Activated CD4-positive, alpha-beta T cell treated with anti-CD3 and anti-CD28 coated beads, Interleukin-2, amount 10 ng/mL, durations not matched to agents 24 days and 14 days (primary cell): ENCODE results near the gene TPK1. TPM values are rescaled to one million over a fixed set of nuclear protein-coding genes. Genes with fewer than 3 reads are reported as not detected.
"Not testable (repeated sequence)": the region's sequence is repeated elsewhere in the genome, so short reads cannot be mapped to it uniquely, and the experiment has no call there.

Experiments
- DNase-seq: peaks from one replicate; pipeline ENCODE4 v3.0.0; 2022
- H3K27ac Mint-ChIP-seq: one replicate; pipeline ENCODE4 v1.8.0; 2022; ENCODE audit warnings: mild to moderate bottlenecking, mixed read lengths
- H3K27me3 Mint-ChIP-seq: one replicate; pipeline ENCODE4 v1.8.0; 2022; ENCODE audit warnings: mixed read lengths
- H3K36me3 Mint-ChIP-seq: one replicate; pipeline ENCODE4 v1.8.0; 2022; ENCODE audit warnings: low read depth, mild to moderate bottlenecking, mixed read lengths
- H3K4me1 Mint-ChIP-seq: one replicate; pipeline ENCODE4 v1.8.0; 2021; ENCODE audit warnings: mixed read lengths
- H3K4me3 Mint-ChIP-seq: one replicate; pipeline ENCODE4 v1.8.0; 2022; ENCODE audit warnings: mild to moderate bottlenecking, moderate library complexity, mixed read lengths
- H3K9me3 Mint-ChIP-seq: one replicate; pipeline ENCODE4 v1.8.0; 2021; ENCODE audit warnings: mixed read lengths
- intact Hi-C: fragments of 100-400 bp; cut with micrococcal nuclease; formaldehyde crosslinking; loops from one replicate; pipeline ENCODE4 v1.15.1; 2023
- total RNA-seq: library from RNA; stranded (reverse); gene quantifications from 2 replicates; pipeline ENCODE4 v1.2.3, GENCODE V29; 2022

Gene TPK1
- total RNA-seq, 1 donor from 2014 or later: 13.2 TPM

DNA sequence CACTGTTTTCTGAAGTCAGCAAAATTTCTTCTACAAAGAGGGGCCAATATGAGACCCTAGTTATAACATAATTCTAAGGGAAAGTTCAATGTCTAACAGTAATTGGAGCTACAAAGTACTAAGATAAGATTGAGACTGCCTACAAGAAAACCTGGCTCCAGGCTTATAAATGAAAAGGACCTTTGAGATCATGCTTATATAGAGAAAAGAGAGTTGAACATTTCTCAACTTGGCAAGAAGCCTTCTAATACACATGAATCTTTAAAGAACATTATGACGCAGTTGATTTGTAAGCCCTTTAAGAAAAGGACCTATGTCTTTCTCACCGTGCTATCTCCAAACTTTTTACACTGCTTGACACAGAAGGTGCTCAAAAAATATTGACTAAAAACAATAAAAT lies 87.9 kb downstream of the TPK1 start:
- DNase-seq: no peak
- no peaks in the 10 kb centered on the region for H3K27me3 Mint-ChIP-seq
- no peak overlapping the region for H3K27ac Mint-ChIP-seq
- intact Hi-C loops: no loop called here
- H3K36me3 Mint-ChIP-seq: no peaks in the 10 kb centered on the region
- no peak overlapping the region for H3K4me3 Mint-ChIP-seq
- H3K4me1 Mint-ChIP-seq: no peaks in the 10 kb centered on the region
- H3K9me3 Mint-ChIP-seq: peaks cover 4% of the 10 kb centered on the region

DNA sequence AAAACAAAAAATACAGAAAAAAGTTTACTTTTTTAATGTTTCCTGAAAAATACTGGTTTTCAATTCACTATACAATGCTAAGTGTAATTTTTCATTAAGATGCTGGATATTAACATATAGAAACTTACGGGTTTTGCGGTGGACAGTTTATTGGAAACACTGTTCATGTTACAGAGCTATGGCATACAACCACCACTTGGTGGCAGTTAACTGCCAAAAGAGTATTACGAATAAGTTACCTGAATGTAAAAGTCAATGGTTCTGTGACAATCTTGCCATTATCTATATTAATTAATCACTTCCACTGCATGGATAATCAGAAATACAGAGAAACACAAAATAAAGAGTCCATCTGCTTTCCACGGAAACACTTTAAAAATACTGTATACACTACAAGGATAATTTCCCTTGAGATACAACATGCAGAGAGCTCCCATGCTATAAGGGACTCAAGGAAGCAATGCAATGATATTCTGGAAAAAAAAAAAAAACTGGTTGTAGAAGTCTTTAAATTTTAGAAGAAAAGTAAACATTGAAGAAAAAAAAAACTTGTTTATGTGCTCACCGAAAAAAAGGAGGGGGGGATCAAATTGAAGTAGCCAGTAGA lies 97.0 kb downstream of the TPK1 start:
- no peaks in the 10 kb centered on the region for H3K9me3 Mint-ChIP-seq
- H3K36me3 Mint-ChIP-seq: no peaks in the 10 kb centered on the region
- H3K27ac Mint-ChIP-seq: no peak overlapping the region
- no peak overlapping the region for H3K4me3 Mint-ChIP-seq
- DNase-seq: peak; percentile 72
- intact Hi-C loops: loop anchor here (5.0 to 10.0 kb wide), 2 partner anchors 98 to 296 kb away; partner anchors contain the start of gene TPK1
- H3K4me1 Mint-ChIP-seq: peaks cover 2% of the 10 kb centered on the region
- no peaks in the 10 kb centered on the region for H3K27me3 Mint-ChIP-seq

DNA sequence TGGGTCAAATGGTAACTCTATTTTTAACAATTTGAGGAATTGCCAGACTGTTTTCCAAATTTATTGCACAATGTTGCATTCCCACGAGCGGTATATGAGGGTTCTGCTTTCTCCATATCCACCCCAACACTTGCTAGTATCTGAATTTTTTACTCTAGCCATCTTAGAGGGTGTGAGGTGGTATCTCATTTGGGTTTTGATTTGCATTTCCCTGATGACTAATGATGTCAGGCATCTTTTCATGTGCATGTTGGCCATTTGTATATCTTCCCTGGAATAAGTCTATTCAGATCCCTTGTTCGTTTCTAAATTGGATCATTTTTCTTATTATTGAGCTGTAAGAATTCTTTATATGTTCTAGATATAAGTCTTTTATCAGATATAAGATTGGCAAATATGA lies 97.7 kb downstream of the TPK1 start:
- Mint-ChIP-seq H3K27me3 (no peaks in the 10 kb centered on the region), H3K36me3 (no peaks in the 10 kb centered on the region), H3K27ac (no peak overlapping the region), H3K9me3 (no peaks in the 10 kb centered on the region), H3K4me3 (no peak overlapping the region), H3K4me1 (peaks cover 2% of the 10 kb centered on the region)
- intact Hi-C loops: loop anchor here (5.0 to 10.0 kb wide), 2 partner anchors 99 to 297 kb away; partner anchors contain the start of gene TPK1
- DNase-seq: no peak

DNA sequence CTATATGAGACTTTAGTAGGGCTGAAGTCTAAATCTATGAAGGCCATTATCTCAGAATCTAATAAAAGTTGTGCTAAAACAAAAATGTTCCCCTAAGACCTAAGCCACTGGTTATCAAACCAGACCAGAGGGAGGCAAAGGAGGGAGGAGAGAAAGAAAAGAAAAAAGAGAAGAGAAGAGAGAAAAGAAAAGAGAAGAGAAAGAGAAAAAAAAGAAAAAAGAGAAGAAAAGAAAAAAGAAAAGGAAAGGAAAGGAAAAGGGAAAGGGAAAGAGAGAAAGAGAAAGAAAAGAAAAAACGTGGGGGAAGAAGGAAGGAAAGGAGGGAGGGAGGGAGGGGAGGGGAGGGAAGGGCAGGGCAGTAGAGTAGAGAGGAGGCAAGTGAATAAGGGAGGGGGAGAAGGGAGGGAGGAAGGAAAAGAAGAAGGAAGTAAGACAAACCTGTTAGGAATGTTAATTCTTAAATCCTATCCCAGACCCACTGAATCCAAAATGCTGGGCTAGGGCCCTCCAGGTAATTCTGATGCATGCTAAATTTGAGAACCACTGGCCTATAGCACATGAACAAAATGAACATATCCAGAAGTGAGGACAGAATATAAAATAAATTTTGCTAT lies 98.9 kb downstream of the TPK1 start:
- Mint-ChIP-seq H3K27ac (no peak overlapping the region), H3K36me3 (no peaks in the 10 kb centered on the region), H3K4me1 (peaks cover 2% of the 10 kb centered on the region), H3K27me3 (no peaks in the 10 kb centered on the region), H3K9me3 (no peaks in the 10 kb centered on the region), H3K4me3 (no peak overlapping the region)
- intact Hi-C loops: loop anchor here (5.0 to 10.0 kb wide), 2 partner anchors 100 to 298 kb away; partner anchors contain the start of gene TPK1
- no peak for DNase-seq

DNA sequence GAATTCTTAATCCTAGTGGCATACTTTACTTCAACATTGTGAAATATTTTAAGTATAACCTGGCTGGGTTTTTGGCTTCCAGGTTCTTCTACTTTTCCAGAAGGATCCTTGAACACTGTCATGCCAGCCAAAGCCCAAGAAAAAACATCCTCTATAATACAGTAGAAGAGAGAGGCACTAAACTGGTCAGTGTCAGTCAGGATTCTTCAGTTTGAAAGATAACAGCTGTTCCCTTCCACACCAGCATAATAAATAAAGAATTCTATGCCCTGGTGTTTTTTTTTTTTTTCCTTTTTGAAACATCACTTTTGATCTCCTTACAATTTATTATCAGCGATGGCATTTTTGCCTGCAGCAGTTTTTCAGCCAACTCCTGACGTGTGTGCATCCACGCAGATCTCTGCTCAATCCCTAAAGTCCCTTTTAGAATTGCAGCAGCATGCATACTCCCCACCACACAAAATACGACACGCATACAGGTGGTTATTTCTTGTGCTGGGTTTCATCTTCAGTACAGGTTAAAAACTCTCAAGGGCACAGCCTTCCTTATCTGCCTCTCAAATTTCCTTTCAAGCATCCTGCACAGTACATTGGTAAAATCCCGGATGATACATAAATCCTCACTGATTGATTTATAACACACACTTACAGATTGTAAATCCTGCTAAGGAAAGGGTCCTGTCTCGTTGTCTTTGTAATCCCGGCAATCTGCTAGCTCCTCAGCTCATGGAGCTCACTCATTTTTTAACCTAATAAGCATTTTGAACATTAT lies 100.2 kb downstream of the TPK1 start:
- no peak overlapping the region for H3K4me3 Mint-ChIP-seq
- H3K27me3 Mint-ChIP-seq: no peaks in the 10 kb centered on the region
- no peak for DNase-seq
- H3K4me1 Mint-ChIP-seq: peaks cover 2% of the 10 kb centered on the region
- H3K36me3 Mint-ChIP-seq: no peaks in the 10 kb centered on the region
- no peaks in the 10 kb centered on the region for H3K9me3 Mint-ChIP-seq
- intact Hi-C loops: loop anchor here (5.0 to 10.0 kb wide), 2 partner anchors 102 to 299 kb away; partner anchors contain the start of gene TPK1
- H3K27ac Mint-ChIP-seq: no peak overlapping the region

DNA sequence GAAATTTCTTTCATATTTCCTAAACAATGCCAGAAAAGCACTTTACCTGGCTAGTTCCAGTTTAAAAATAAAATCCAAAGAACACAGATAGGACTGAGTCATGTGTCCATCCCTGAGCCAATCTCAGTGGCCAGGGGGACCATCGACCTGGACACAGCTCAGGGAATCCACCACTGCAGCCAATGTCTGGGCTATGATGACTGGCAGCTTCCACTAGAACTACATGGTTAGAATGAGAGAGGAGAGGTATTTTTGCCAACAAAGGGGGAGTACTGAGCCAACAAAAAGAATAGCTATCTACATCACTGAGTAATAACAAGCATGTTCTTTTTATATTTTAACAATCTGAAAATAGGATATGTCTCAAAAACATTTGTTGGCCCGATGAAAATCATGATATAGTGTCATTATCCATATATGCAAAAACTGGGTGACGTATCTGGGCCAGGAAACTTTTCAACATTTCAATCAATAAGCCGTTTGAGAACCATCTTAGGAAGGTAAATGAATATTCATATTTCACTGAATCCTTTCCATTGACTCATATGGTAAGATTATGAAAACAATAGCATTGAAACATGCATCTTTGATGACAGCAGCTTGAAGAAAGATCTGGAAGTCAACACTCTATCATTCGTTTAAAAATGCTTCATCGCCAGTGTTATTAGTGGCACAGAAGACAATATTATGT lies 104.0 kb downstream of the TPK1 start:
- Mint-ChIP-seq H3K27me3 (no peaks in the 10 kb centered on the region), H3K36me3 (no peaks in the 10 kb centered on the region), H3K9me3 (no peaks in the 10 kb centered on the region), H3K4me1 (peaks cover under 1% of the 10 kb centered on the region), H3K27ac (no peak overlapping the region), H3K4me3 (no peak overlapping the region)
- intact Hi-C loops: loop anchor here (10.0 kb wide), 1 partner anchor 303 kb away; no protein-coding TSS in a partner anchor
- no peak for DNase-seq

DNA sequence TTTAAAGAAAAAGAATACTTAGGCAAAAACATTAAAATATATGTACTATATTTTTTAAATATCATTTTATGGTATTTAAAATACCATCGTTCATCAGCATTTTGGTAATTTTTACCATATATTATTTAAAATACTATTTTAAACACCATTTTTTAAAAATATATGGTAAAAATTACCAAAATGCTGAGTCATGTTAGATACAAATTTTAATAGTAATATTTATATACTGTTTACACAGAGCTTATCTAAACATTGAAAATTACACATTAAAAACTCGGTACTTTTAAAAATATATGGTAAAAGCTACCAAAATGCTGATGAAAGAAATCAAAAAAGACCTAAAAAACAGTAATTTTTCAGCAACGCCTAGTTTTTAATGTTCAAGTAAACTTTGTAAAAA lies 105.6 kb downstream of the TPK1 start:
- Mint-ChIP-seq H3K27me3 (no peaks in the 10 kb centered on the region), H3K4me3 (no peak overlapping the region), H3K4me1 (no peaks in the 10 kb centered on the region), H3K27ac (no peak overlapping the region), H3K9me3 (no peaks in the 10 kb centered on the region), H3K36me3 (no peaks in the 10 kb centered on the region)
- DNase-seq: no peak
- intact Hi-C loops: loop anchor here (10.0 kb wide), 1 partner anchor 305 kb away; no protein-coding TSS in a partner anchor

DNA sequence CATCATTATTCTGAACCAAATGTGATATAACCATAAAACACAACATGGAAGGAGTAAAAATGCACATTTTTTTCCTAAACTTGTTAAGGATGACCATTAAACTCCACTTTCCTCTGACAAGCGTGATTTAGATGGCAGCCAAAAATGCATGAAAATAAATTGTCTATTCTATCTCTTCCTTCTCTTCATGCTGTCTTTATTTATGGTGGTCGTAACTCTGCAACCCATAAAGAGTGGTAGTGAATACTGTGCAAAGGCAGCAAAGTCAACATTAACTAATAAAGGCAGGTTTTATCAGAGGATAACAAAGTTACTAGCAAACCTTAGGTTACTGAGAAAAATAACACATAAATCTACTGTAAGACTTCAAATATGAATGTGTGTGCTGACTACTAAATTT lies 106.6 kb downstream of the TPK1 start:
- DNase-seq: no peak
- Mint-ChIP-seq H3K4me3 (no peak overlapping the region), H3K9me3 (no peaks in the 10 kb centered on the region), H3K27me3 (no peaks in the 10 kb centered on the region), H3K36me3 (no peaks in the 10 kb centered on the region), H3K27ac (no peak overlapping the region), H3K4me1 (no peaks in the 10 kb centered on the region)
- intact Hi-C loops: no loop called here

DNA sequence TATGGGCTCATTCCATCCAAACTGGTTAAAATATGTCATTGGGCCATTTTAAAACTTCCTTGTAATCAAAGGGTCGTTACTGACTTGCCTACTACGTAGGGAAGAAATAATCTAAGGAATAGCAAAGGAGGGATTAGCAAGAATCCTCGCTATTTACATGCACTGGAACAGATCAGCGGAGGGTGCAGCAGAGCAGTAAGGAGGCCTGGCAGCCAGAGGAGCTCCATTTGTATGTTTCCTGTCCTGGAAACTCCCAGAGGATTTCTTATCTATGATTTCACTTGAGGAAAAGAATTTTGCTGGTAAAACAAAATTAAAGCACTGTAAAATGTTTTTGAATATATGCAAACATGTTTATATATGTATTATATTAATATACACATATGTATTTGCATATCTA lies 107.3 kb downstream of the TPK1 start:
- H3K4me1 Mint-ChIP-seq: no peaks in the 10 kb centered on the region
- DNase-seq: no peak
- H3K27ac Mint-ChIP-seq: no peak overlapping the region
- no peaks in the 10 kb centered on the region for H3K36me3 Mint-ChIP-seq
- no peaks in the 10 kb centered on the region for H3K27me3 Mint-ChIP-seq
- H3K9me3 Mint-ChIP-seq: no peaks in the 10 kb centered on the region
- no peak overlapping the region for H3K4me3 Mint-ChIP-seq
- intact Hi-C loops: no loop called here

DNA sequence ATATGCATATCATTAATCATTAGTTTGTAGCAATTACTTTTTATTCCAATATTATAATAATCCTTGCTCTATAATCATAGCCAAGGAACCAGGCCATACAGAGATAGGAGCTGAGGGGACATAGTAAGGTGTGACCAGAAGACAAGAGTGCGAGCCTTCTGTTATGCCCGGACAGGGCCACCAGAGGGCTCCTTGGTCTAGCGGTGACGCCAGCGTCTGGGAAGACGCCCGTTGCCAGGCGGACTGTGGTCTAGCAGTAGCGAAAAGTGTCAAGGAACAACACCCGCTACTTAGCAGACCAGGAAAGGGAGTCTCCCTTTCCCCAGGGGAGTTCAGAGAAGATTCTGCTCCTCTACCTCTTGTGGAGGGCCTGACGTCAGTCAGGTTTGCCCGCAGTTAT lies 109.0 kb downstream of the TPK1 start:
- H3K4me1 Mint-ChIP-seq, H3K27me3 Mint-ChIP-seq, H3K27ac Mint-ChIP-seq, intact Hi-C loops, DNase-seq, H3K9me3 Mint-ChIP-seq, H3K36me3 Mint-ChIP-seq, H3K4me3 Mint-ChIP-seq: not testable (repeated sequence)

DNA sequence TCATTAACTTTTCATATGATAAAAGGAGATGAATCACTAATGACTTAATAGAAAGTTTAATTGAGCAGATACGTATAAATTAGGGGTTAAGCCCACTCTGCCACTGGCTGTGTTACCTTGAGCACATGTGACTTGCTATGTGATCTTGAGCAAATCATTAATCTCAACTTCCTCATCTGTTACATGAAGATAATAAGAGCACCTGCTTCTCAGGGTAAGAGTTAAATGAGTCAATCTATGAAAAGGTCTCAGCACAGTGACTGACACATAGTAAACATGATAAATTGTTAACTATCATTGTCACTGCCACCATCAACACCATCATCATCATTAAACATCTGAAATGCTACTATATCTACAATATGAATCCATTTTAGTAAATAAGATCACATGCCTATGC lies 110.8 kb downstream of the TPK1 start:
- H3K27ac Mint-ChIP-seq: no peak overlapping the region
- no peak overlapping the region for H3K4me3 Mint-ChIP-seq
- H3K27me3 Mint-ChIP-seq: no peaks in the 10 kb centered on the region
- no peaks in the 10 kb centered on the region for H3K4me1 Mint-ChIP-seq
- intact Hi-C loops: no loop called here
- no peaks in the 10 kb centered on the region for H3K36me3 Mint-ChIP-seq
- DNase-seq: no peak
- H3K9me3 Mint-ChIP-seq: no peaks in the 10 kb centered on the region

DNA sequence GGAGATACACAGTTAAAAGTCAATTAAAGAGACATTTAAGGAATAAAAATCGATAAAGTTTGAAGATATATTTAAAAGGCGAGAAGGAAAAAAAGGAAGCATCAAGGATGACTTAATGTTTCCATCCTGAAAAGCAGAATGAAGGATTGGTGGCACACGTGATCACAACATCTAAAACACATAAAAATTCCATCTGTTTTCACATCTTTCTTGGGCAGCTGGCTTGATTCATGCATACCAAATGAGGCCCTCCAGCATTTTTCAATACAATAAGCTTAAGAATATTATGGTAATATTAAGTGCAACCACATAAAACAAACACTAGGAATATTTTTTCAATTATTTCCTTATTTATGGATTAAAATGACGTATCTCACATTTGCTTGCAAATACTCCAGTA lies 112.6 kb downstream of the TPK1 start:
- intact Hi-C loops: no loop called here
- Mint-ChIP-seq H3K27me3 (no peaks in the 10 kb centered on the region), H3K4me3 (no peak overlapping the region), H3K36me3 (no peaks in the 10 kb centered on the region), H3K27ac (no peak overlapping the region), H3K4me1 (no peaks in the 10 kb centered on the region), H3K9me3 (no peaks in the 10 kb centered on the region)
- no peak for DNase-seq

DNA sequence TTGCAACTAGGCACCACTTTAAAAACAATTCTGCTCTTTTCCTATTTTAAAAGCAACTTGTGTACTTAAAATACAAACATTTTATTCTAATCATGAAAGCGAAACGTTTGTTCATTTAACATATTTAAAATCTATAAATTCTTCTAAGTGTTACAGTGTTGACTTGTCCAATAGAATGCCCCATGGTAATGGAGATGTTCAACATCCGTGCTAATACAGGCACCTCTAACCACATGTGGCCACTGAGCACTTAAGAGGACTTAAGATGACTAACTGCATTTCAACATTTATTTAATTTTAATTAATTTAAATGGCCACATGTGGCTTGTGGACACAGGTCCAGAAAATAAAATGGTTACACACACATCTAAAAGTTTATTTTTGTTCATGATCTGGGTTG lies 115.1 kb downstream of the TPK1 start:
- Mint-ChIP-seq H3K4me3 (no peak overlapping the region), H3K4me1 (no peaks in the 10 kb centered on the region), H3K27ac (no peak overlapping the region), H3K27me3 (no peaks in the 10 kb centered on the region), H3K36me3 (no peaks in the 10 kb centered on the region), H3K9me3 (no peaks in the 10 kb centered on the region)
- no peak for DNase-seq
- intact Hi-C loops: no loop called here

DNA sequence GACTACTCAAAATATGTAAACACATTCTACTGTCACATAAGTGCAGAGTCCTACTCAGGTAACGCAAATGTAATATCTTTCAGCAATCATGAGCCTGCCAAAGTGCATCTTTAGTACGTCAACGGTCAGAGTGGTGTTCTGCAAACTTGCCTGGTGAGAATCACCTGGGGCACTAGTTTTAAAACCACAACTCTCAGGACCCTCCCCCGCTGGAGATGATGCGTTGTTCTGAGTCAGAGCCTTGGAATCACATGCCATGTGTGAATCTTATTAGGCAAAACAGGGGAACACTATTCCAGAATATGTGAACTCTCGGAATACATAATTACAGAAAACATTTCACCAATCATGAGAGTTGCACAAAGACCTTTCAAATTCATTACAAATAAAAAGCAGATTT lies 115.7 kb downstream of the TPK1 start:
- Mint-ChIP-seq H3K27ac (no peak overlapping the region), H3K36me3 (no peaks in the 10 kb centered on the region), H3K4me1 (no peaks in the 10 kb centered on the region), H3K9me3 (no peaks in the 10 kb centered on the region), H3K27me3 (no peaks in the 10 kb centered on the region), H3K4me3 (no peak overlapping the region)
- intact Hi-C loops: no loop called here
- no peak for DNase-seq
